HG03342 (cell line): ENCODE results near the gene CHP2.
"Not testable (repeated sequence)": the region's sequence is repeated elsewhere in the genome, so short reads cannot be mapped to it uniquely, and the experiment has no call there.

ENCODE experiments used
- ATAC-seq: cut with Tn5 transposase; IDR thresholded peaks from one replicate; pipeline ENCODE4 v1.9.1; 2021; ENCODE audit warnings: mild to moderate bottlenecking, moderate library complexity; ENCODE audit not compliant: unreplicated experiment

CHP2 gene

GRCh38 chr16:23742766-23743165, 12.1 kb upstream of the CHP2 start:
- no peak for ATAC-seq

DNA sequence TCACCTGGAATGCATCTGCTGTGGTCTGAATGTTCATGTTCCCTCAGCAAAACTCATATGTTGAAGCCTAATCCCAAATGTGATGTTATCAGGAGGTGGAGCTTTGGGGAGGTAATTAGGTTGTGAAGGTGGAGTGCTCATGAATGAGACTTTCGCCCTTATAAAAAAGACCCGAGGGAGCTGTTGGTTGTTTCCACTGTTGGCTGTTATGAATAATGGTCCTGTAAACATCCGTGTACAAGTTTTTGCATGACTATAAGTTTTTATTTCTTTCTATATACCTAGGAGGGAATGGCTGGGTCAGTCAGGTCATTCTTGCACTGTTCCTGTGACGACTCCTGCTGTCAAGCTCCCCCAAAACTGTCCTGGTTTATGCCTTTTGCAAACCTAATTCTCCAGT, 9.6 kb upstream of the CHP2 start:
- ATAC-seq = no peak

- no peak for ATAC-seq
Measured at GRCh38 chr16:23748630-23749029, 6.2 kb upstream of the CHP2 start.

GRCh38 chr16:23751053-23751452, 3.8 kb upstream of the CHP2 start:
- ATAC-seq = not testable (repeated sequence)

- ATAC-seq = no peak
Measured at GRCh38 chr16:23753908-23754593, 775 bp upstream of the CHP2 start.

- ATAC-seq = no peak
Measured at GRCh38 chr16:23755484-23755809, 621 bp downstream of the CHP2 start.

DNA sequence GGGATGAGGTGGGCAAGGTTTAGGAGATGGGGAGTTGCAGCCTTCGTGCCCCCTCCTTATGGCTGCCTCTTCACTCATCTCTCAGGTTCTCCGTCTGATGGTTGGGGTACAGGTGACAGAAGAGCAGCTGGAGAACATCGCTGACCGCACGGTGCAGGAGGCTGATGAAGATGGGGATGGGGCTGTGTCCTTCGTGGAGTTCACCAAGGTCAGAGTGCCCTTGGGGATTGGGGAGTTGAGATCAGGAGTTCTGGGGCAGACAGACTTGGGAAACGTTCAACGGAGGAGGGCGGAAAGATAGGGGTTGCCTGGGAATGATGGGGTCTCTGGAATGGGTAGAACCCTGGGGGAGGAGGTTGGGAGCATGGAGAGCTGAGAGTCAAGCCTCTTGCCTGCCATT, 2.3 kb downstream of the CHP2 start:
- ATAC-seq = no peak

DNA sequence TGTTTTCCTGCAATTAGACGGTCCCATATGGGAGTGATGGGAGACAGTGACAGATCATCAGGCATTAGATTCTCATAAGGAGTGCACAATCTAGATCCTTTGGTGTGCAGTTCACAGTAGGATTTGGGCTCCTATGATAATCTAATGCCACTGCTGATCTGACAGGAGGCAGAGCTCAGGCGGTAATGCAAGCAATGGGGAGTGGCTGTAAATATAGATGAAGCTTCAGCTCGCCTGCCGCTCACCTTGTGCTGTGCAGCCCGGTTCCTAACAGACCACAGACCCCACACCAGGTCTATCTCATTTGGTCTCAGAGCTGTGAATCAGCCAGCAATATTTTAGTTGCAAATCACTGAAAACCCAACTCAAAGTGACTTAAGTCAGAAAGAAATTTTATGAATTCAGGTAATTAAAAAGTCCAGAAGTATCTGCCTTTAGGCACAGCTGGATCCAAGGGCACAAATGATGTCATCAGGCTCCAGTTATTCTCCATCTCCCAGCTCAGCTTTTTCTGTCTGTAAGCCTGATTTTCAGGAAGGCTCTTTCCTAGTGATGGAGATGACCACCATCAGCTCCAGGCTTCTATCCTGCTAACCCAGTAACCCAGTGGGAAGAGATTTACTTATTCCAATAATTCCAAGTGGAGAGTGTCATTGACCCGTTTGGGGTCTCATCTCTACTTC, 3.3 kb downstream of the CHP2 start:
- no peak for ATAC-seq

- ATAC-seq = no peak
Measured at GRCh38 chr16:23765933-23766332, 11.1 kb downstream of the CHP2 start.

DNA sequence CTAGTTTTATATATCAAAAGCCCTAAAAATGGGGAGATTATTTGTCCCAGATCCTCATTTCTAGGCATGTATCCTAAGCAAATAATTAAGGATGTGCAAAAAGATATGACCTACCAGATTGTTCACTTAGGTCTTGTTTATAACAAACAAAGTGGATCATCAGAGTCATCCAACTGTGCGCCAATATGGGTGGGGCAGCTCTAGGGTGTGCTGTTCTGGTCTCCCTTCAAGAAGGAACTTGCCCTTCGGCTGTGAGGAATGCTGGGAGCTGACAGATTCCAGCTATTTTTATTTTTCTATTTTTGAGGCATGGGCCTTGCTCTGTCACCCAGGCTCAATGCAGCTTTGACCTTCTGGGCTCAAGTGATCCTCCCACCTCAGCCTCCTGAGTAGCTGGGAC, 13.8 kb downstream of the CHP2 start:
- ATAC-seq = no peak

DNA sequence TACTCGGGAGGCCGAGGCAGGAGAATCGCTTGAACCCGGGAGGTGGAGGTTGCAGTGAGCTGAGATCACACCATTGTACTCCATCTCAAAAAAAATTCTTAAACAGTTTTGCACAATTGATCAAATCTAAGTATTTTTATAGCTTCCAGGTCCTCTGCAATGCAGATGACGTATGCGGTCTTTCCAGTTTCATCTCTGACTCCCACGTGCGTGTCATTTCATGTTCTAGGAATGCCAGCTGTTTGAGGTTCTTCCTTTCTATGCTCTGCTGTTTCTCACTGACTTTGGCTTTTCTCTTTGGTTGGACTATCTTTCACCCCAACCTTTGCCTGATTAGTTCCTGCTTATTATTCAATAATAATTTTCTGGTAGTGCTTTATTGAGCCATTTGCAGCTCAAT, 16.2 kb downstream of the CHP2 start:
- no peak for ATAC-seq

- no peak for ATAC-seq
Measured at GRCh38 chr16:23771642-23772041, 16.8 kb downstream of the CHP2 start.

- no peak for ATAC-seq
Measured at GRCh38 chr16:23773339-23773738, 18.5 kb downstream of the CHP2 start.

GRCh38 chr16:23781176-23781575, 26.4 kb downstream of the CHP2 start:
- no peak for ATAC-seq

DNA sequence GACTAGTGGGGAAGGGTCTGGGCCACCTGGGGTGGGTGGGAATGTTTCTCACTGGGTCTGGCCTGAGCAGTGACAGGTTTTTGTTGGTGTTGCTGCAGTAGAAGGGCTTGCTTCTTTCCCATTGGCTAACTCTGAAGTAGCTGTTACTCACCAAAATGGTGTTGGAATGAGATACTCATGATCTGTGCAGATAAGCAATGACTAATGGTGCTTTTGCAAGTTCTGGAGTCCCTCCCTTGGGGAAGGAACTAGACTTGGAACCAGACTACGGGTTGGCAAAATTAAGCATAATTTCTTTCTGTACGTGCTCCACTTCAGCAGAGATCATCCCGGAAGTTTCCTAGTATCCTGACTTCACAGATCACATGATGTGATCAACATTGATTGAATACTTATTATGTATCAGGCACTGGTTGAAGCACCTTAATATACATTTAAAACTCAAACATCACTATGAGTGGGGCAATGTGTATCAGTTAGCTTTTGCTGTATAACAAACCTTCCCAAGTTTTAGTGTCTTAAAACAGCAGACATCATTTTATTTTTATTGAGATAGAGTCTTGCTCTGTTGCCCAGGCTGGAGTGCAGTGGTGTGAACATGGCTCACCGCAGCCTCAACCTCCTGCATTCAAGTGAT, 30.1 kb downstream of the CHP2 start:
- ATAC-seq = no peak

DNA sequence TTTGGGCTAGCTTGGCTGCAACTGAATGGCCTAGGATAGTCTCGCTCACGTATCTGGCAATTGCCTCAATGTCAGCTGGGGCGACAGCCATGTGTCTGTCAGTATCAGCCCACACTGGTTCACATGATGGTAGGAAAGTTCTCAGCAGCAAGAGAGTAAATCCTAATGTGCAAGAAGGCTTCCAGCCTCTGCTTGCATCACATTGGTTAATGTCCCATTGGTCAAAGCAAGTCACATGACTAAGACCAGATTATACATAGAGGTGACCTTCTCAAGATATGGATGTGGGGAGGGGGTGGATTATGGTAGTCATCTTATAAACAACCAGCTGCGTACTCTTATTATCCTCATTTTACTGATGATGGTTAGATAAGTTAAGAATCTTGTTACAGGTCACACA, 31.0 kb downstream of the CHP2 start:
- no peak for ATAC-seq

GRCh38 chr16:23786964-23787561, 32.2 kb downstream of the CHP2 start:
- no peak for ATAC-seq

DNA sequence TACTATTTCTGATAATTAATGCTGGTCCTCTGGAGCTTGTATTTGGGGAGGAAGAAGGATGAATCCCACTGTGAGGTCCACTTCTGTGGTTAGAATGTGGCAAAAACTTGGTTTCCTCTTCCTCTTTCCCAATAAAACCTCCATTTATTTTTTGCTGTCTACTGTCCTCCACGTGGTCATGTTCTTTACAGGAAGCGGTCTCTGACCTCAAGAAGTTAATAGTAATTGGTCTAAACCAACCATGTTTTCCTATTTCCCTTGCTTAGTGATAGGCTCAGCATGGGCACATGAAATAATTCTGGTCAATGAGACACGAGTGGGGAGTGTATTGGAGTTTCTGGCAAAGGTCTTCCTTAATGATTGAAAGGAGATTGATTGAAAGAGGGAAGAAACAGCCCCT, 33.9 kb downstream of the CHP2 start:
- ATAC-seq = no peak

DNA sequence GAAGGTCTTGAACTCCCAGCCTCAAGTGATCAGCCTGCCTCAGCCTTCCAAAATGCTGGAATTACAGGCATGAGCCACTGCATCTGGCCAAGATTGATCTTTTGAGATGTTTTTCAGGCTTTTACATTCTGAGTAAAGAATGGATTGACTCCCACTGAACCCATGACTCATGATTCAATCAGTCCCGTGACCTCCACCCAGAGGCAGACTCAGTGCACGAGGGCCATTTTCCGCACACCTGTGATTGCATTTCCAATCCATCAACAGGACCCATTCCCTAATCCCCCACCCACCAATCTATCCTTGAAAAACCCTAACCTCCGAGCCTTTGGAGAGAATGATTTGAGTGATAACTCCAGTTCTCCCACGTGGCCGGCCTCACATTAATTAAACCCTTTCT, 40.6 kb downstream of the CHP2 start:
- ATAC-seq = no peak

DNA sequence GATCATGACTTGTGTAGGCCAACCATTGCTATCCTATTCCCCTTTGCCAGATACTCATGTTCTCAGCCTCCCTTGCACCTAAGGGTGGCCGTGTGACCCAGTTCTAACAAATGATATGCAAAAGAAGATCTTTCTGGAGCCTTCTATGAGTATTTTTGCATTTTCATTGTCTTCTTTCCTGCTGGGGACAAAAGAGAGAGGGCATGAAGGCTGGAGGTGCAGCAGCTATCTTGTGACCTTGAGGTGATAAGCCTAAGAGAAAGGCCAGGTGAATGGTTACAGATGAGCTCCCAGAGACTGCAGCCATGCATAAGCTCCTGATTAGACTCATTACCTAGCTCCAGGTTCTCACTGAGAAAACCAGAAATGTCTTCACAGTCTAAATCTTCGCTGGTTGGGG, 42.1 kb downstream of the CHP2 start:
- no peak for ATAC-seq

DNA sequence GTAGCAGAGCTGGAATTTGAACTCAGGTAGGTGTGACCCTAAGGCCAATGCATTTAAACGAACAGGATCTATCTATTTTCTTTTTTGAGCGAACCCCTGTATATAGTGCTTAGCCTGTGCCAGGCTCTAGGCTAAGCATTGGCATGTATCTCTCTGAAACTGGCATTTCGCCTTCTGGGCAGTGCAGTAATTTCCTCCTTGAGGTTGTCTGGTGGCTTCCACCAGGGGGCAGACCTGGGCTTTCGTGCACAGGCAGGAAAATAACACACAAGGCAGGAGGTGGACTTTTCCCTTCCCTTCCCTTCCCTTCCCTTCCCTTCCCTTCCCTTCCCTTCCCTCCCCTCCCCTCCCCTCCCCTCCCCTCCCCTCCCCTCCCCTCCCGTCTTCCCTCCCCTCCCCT, 46.6 kb downstream of the CHP2 start:
- no peak for ATAC-seq

DNA sequence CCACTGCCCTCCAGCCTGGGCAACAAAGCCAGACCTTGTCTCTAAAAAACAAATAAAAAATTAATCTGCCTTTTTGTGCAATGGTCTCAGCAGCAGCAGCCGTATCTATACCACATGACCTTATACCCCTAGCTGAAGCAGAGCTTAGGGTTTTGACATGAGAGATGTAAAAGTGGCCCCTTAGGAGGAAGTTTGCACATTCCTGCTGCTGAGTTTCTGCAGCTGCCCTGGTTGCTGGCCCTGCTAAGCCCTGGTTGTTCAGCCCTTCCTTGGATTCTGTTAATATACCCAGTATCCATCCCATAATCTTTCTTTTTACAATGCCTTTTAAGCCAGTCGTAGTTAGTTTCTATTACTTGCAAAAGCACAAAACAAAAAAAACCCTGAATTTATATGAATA, 48.0 kb downstream of the CHP2 start:
- no peak for ATAC-seq
